T-helper 1 cell treated with Interleukin-12 subunit alpha and Interleukin-12 subunit beta and Interleukin-4 antibody, amounts not matched to agents 30 ng/mL and 1 ng/mL, for 36 hours (primary cell): Measurements from ENCODE around the gene DAZAP2. TPM values are rescaled to one million over a fixed set of nuclear protein-coding genes. Genes with fewer than 3 reads are reported as not detected.

Experiments used
- intact Hi-C: fragments of 100-400 bp; cut with micrococcal nuclease; formaldehyde crosslinking; loops from one replicate; pipeline ENCODE4 v1.15.1; 2024
- total RNA-seq: library from RNA; stranded (reverse); gene quantifications from 2 replicates; pipeline ENCODE4 v1.2.3, GENCODE V29; 2022

DAZAP2 gene, protein sequence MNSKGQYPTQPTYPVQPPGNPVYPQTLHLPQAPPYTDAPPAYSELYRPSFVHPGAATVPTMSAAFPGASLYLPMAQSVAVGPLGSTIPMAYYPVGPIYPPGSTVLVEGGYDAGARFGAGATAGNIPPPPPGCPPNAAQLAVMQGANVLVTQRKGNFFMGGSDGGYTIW
- total RNA-seq = 241 and 251 TPM in 2 replicates

DNA sequence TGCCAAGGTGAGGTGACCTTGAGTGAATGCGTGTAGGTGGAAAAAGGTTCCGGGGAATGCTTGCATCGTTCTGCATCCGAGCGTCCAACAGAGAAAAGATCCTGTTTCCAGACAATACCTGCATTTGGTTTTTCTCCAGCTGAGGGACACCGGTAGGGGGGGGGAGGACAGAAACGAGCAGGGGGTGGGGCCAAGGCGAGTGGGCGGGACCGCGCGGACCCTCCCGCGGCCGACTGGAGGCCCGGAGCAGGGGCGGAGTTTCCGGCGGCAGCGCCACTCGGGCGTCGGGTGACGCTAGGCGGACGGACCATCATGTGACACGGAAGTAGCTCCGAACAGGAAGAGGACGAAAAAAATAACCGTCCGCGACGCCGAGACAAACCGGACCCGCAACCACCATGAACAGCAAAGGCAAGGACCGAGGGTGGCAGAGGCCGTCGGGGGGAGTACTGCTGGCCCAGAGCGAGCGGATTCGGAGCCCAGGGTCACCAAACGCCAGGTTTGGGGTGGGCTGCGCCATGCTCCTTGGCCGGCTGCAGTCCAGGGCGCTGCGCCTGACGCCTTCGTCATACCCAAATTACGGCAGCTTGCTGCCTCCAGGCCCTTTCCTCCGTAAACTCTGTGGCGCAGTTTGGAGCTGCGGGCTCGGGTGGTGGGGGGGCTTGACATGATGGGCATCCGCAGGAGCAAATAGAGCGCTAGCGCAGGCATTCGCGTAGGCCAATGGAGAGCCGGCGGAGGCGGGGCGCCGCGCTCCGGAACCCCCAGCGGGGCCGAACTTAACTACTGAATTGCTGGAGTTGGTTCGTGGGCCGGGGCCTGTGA, at the start of gene DAZAP2:
Gene DAZAP2, plus strand, starts transcription at position 317 of the 825 bp plus-strand sequence. Its CDS starts 82 bp downstream, at position 399.
- intact Hi-C loops = loop anchor here (1.0 to 10.0 kb wide), 16 partner anchors 8 to 1213 kb away; partner anchors contain the start of genes CSRNP2, DIP2B, LETMD1 and POU6F1

DNA sequence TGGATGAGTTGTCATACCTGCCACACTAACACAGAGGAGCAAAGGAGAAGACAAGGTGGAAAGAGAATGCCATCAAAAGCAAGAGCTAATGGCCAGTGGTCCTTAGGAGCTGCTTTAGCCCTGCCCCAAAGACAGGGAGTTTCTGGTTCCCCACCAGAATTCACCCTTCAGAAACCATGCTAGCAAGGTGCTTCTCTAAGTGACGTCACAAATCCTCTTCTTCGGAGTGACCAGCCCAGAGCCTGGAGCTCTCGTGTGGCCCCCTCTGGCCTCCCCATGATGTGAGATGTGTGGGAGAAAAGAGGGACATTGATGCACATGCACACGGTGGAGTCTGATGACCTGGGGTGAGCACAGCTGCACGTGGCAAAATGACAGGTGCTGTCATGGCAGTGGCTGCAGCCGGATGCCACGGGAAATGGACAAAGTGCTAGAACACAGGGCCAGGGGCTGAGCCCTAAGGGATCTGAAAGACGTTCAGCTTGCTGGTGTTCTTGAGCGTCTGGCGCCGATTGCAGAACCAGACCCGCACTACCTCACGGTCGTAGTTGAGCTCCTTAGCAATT, 48.8 kb upstream of the DAZAP2 start:
- intact Hi-C loops = no loop called here

DNA sequence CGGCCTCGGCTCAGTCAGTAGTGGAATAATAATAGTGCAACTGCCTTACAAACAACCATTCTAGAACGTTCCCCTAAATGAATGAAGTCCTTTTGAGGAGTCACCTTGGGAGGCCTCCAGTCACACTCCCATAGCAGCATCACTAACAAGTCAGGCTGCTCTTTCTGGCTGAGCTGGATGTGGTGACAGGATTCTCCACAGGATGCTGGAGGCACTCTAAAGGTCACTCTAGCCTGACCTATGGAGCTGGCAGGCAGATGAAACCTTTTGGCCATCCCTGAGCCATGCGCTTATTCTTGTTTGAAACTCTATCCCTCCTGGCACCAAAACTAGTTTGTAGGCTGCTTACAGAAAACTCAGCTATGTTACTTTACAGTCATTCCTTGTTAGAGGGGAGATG, 47.8 kb upstream of the DAZAP2 start:
- intact Hi-C loops = no loop called here

DNA sequence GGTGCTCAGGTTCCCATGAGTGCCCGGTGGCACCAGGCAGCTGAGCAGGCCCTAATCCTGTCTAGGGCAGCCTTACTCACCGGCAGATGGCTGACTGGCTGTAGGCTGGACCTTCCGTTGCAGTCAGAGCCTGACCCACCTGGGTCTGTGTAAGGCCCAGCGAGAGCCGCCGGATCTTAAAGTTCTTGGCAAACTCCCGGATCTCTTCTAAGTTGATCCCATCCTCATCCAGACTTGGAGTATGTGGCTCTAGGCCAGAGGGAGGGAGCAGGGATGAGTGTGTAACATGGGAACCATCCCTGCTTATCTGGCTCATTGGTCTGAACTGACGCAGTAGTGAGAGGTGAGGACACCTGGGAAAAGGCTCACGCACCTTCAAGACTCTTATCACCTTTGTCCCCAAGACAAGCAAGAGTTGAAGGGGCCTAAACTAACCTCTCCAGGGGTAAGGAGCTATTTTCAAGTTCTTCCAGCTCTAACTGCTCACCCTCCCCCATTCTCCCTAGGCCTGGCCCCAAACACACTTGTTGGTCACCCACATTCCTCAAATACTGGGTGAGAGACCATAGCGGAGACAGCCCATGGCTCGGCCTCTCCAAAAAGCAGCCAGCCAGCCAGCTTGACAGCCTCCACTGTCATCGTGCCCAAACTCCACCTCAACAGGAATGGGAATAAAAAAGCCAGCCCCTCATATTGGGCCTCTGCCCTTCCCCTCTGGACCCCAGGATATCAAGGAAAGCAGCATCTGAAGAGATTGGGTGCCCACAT, 46.9 kb upstream of the DAZAP2 start:
- intact Hi-C loops = no loop called here

DNA sequence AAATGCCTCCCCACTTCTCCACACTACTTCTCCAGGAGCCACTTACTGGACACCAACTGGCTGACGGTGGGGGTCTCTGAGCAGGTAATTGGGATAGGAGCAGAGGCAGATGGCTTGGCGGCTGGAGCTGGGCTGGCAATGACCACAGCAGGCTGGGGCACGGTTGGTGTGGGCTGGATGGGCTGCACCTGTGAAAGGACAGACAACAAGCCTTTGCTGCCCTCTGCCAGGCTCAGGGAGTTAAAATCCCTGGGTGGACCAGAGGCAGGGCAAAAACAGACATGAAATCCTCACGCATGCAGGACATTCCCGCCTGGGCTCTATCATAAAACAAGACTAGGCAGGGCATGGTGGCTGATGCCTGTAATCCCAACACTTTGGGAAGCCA, 46.3 kb upstream of the DAZAP2 start:
- intact Hi-C loops = no loop called here

DNA sequence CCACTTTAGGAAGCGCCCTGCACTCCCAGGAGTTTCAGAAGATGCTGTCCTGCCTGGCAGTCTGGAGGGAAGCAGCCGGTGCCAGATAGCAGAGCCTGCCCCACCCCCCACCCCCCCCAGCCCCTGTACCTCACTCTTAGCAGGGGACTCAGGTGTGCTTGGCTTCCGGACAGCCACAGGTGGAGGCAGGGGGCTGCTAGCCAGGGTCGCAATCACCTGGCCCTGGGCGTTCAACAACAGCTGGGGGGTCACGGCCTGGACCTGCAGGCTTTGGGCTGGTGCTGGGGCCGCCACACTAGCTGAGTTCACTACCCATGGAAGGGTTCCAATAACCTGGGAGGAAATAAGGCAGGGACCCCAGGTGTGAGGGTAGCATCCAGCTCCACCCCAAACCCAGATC, 42.8 kb upstream of the DAZAP2 start:
- intact Hi-C loops = no loop called here

DNA sequence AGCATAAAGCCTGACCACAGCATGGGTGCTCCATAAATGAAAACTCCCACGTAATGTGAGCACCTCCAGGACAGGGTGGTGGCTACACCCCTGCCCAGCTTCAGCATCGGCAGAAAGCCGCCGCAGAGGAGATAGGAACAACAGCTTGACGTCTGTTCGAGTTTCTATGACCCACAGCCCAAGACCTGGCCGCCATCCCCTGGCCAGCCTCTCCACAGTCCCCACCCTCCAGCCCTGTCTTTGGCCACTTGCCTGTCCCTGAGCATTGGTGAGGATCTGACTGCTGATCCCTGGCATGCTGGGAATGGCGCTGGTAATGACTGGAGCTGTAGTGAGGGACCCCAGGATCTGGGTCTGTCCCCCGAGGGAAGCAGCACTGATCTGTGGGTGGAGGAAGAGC, 42.1 kb upstream of the DAZAP2 start:
- intact Hi-C loops = no loop called here

DNA sequence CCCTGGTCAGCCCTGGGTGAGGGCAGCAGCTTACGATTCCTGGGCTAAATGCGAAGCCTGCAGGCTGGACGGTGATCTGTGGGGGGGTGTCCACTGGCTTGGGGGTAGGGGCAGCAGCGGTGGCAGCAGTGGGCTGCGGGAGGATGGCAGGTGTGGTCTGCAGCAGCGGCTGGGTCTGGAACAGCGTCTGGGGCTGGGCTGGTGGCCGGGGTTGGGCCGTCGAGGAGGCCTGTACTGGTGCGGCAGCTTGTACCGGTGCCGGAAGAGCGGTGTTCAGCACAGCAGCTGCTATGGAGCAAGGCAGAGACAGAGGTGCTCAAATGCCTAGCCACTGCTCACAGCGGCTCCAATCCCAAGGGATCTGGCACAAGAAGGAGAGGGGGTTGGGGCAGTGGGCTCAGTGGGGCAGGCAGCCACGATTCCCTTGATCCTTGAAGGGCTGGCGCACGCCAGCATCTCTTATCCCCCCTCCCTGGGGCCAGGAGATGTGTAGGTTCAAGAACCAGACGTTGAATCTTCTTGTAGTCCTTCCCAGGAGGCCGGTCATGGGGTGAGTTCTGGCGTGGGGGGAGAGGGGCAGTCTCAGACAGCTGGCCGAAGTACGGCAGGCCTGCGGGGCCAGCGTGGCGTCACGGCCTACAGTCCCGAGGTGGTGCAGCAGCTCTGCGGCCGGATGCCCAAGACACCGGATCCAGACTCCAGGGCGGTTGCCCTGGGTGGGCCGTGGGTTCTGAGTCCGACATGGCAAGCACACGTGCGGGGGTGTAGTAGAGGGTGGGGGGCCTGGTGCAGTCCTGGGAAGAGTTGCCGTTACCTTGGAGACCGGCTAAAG, 40.7 kb upstream of the DAZAP2 start:
- intact Hi-C loops = no loop called here

DNA sequence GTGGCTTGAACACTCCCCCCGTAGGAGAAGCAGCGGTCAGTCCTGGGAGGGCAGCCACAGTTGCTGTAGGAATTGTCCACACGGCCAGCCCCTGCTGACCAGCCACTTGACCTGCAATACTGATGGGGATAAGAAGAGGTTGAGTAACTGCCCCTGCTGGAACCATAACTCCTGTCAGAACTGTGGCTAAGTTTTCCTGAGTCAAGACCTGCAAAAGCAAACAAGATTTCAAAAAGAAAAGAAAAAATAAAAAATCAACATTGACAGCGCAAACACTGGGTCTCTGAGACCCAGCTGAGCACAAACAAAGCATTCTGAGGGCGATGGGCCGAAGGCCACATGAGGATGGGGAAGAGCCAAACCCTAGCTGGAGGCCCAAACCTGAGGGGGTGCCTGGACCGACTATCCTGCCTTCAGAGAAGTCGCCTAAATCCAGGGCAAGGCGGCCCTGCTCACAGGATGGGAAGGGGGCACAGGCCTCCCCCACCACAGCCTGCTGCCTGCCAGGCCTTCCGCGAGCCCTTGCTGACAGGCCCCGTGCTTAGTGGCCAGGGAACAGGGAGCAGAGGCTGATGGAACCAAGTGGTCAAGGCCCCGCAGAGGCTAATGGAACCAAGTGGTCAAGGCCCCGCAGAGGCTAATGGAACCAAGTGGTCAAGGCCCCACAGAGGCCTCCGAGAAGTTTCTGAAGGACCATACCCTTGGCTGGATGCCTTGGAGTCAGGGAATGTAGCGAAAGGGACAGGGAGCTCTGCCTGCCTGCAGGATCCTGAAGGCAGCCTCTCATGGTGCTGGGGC, 39.9 kb upstream of the DAZAP2 start:
- intact Hi-C loops = no loop called here

DNA sequence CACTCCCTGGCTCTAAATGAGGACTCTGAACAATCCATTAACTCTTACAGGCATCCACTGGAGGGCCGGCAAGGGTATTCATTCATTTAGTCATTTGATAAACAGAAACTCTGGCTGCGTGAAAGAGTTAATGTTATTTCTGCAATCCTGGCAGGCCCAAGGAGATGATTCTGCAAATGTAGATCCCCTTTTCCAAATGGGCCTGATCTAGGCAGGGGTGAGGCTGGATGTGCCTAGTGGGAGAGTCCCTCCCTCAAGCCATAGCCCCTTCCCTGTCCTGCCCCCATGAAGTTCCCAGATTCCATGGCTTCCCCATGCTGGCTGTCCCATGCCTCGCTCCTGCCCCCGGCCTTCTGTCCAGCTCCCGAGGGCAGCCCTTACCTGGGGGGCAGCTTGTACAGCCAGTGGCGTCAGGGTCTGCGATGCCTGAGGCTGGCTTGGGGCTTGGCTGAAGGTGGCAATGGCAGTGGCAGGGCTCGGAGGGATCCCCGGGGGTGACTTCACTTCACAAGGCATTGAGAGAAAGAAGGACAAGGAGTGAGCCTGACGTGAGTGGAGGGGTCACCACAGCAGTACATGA, 39.2 kb upstream of the DAZAP2 start:
- intact Hi-C loops = no loop called here

DNA sequence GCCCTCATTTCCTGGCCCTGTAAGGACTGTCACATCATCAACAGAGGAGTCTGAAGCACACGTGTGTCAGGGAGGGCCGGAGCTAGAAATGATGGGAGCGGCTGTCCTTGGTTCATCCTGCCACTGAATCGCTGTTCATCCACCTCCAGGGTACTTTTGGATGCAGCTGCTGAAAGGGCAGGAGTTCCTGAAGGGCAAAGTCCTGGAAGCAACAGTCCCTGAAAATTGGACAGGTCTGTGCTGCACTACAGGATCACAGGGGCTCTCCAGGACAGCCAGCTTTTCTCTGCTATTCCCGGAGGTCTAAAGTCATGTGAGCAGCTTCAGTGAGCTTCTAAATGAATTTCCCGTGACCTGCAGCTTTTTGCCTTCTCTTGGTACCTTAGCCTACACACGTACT, 38.5 kb upstream of the DAZAP2 start:
- intact Hi-C loops = no loop called here

DNA sequence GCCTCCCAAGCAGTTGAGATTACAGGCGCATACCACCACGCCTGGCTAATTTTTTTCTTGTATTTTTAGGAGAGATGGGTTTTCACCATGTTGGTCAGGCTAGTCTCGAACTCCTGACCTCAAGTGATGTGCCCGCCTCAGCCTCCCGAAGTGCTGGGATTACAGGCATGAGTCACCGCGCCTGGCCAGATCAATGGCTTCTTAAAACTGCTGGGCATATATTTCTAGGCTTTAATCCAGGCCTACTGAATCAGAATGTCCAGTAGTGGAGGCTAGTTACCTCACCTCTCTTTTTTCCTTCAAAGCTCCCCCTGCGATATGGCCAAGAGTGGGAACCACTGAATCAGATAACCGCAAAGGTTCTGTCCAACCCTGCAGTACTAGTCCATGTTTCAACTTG, 37.8 kb upstream of the DAZAP2 start:
- intact Hi-C loops = no loop called here

DNA sequence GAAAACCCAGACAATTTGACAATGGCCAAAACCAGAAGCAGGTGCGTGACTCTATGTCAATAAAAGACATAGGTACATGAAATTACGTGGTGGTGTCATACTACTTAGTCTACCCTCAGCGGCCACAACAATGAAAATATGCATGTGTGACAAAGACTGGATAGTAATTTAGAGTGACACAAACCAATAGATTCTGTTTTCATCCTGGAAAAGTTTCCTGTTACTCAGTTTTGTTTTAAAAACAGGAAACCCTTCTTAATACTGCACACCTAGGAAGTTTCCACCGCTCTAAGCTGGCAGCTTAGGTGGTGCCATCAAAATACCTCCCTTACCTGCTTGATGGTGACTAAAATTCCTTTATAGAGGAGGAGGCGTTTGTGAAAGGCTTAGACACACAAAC, 35.9 kb upstream of the DAZAP2 start:
- intact Hi-C loops = no loop called here

DNA sequence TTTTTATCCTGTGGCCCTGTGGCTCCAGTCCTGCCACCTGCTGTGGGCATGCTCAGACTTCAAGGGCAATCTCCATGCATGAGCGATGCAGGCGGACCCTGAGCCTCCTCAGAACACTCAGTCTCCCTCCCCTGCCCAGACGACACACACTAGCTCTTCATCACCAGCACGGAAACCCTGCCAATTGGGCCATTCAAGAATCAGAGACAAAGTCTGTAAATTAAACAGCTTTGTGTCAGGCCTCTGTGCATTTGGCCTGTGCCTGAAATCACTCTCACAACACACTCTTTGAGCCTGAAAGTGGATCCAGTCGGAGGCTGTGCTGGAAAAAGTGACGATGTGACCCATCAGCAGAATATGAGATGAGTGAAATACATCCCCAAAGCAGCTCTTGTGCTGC, 33.3 kb upstream of the DAZAP2 start:
- intact Hi-C loops = no loop called here

DNA sequence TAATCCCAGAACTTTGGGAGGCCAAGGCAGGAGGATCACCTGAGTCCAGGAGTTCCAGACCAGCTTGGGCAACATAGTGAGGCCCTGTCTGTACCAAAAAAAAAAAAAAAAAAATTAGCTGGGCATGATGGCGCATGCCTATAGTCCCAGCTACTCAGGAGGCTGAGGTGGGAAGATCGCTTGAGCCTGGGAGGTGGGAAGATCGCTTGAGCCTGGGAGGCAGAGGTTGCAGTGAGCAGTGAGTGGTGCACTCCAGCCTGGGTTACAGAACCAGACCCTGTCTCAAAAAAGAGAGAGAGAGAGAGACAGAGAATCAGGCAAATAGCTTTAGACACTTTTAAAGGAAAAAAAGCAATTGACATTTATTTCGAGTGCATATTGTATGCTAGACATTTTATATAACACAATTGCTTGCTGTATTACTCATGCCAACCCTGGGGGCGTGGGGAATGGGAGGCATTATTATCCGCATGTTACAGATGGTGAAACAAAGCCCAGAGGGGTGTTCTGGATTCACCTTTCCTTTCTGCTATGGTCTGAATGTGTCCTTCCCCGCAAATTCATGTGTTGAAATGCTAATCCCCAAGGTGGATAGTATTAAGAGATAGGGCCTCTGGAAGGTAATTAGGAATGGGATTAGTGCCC, 30.5 kb upstream of the DAZAP2 start:
- intact Hi-C loops = no loop called here

DNA sequence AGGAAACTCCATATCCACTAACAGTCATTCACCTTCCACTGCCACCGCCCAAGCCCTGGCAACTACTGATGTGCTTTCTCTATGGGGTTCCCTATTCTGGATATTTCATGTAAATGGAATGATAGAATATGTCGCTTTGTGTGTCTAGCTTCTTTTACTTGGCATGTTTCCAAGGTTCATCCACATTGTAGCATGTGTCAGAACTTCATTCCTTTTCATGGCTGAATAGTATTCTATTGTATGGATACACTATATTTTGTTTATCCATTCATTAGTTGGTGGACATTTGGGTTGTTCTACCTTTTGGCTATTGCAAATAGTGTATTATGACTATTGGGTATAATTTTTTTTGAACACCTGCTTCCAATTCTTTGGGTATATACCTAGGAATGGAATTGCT, 29.4 kb upstream of the DAZAP2 start:
- intact Hi-C loops = no loop called here

DNA sequence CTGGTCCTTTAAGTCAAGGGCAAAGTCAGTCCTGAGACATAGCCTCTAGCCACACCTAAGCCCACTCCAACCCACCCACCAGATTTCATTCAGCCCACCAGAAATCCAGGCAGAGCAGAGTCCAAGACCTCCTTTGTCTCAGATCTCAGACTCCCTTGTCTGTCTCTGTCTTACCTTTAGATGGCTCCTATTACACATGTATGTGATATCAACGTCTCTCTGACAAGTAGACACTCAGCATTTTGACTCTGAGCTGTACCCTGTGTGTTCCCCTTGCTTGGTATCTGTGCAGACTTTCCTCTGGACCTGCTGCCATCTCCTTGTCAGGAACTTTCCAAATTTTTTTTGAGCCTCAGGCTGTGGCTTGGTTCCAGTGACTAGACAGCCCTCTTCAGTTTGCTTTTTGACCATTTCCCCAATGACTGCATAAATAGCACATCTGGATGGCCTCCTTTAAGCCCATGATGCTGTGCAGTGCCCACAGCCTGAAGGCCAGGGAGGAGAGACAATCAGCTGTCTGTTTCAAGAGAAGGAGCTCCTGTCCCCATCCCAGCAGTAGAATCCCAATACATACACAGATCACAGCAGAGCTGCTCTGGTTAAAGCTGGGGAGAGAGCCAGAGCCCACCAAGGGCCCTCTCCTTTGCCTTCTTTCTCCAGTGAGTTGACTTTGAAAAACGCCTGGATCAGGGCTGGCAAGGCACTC, 27.8 kb upstream of the DAZAP2 start:
- intact Hi-C loops = no loop called here

DNA sequence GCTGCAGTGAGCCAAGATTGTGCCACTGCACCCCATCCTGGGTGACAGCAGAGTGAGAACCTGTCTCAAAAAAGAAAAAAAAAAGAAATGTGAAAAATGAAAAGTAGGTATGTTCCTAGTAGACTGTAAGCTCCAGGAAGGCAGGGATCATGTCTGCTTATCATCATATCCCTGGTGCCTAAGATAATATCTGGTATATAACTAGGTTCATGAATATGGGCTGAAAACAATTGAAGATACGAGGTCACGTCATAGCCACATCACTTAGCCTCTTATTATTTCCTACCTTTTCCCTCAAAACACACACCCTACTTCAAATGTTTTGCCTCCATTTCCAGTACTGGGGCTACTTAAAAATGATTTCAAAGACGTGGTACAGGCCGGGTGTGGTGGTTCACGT, 23.7 kb upstream of the DAZAP2 start:
- intact Hi-C loops = loop anchor here (5.0 kb wide), 1 partner anchor 453 kb away; the partner anchor contains the start of gene ATF1

DNA sequence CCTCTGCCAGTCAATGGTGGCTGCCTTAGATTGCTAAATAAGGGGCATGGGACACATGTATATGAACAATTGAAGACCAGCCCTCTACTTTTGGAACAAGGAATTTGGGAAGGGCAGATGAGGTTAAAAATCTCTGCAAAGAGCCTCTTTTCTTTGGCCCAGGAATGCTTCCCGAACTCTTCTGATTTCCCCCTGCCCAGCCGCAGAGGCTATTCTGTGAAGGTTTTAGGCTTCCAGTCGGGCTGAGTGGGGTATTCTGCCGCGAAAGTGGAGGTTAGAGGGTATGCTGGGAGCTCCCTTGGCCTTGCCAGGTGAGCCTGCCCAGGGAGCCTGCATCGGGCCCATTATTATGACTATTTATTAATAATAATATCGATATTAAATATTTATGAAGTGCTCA, 22.0 kb upstream of the DAZAP2 start:
- intact Hi-C loops = loop anchor here (5.0 kb wide), 1 partner anchor 454 kb away; the partner anchor contains the start of gene ATF1
